ENCODE data around the gene NXPH4. TPM values are rescaled to one million over a fixed set of nuclear protein-coding genes. Genes with fewer than 3 reads are reported as not detected.

Gene NXPH4
- total and polyA plus RNA-seq, 10 of the 15 experiments (the other 5 are each of a cell fraction or from before 2014, with no cell fraction given), result 0.03 to 0.26 TPM; not detected in 8

DNA sequence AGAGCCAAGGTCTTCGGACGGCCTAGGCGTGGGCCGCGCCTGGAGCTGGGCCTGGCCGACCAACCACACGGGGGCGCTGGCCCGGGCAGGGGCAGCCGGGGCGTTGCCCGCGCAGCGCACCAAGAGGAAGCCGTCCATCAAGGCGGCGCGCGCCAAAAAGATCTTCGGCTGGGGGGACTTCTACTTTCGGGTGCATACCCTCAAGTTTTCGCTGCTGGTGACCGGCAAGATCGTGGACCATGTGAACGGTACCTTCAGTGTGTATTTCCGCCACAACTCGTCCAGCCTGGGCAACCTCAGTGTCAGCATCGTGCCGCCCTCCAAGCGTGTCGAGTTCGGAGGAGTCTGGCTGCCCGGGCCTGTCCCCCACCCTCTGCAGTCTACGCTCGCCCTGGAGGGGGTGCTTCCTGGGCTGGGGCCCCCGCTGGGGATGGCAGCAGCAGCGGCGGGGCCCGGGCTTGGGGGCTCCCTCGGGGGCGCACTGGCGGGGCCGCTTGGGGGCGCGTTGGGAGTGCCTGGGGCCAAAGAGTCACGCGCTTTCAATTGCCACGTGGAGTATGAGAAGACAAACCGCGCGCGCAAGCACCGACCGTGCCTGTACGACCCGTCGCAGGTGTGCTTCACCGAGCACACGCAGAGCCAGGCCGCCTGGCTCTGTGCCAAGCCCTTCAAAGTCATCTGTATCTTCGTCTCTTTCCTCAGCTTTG is 8.5 kb downstream of the NXPH4 start (continued):
- TF ChIP-seq, protein P1, sequence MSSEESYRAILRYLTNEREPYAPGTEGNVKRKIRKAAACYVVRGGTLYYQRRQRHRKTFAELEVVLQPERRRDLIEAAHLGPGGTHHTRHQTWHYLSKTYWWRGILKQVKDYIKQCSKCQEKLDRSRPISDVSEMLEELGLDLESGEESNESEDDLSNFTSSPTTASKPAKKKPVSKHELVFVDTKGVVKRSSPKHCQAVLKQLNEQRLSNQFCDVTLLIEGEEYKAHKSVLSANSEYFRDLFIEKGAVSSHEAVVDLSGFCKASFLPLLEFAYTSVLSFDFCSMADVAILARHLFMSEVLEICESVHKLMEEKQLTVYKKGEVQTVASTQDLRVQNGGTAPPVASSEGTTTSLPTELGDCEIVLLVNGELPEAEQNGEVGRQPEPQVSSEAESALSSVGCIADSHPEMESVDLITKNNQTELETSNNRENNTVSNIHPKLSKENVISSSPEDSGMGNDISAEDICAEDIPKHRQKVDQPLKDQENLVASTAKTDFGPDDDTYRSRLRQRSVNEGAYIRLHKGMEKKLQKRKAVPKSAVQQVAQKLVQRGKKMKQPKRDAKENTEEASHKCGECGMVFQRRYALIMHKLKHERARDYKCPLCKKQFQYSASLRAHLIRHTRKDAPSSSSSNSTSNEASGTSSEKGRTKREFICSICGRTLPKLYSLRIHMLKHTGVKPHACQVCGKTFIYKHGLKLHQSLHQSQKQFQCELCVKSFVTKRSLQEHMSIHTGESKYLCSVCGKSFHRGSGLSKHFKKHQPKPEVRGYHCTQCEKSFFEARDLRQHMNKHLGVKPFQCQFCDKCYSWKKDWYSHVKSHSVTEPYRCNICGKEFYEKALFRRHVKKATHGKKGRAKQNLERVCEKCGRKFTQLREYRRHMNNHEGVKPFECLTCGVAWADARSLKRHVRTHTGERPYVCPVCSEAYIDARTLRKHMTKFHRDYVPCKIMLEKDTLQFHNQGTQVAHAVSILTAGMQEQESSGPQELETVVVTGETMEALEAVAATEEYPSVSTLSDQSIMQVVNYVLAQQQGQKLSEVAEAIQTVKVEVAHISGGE (CRISPR knock-in tag; IDR thresholded peaks at IDR 0.05), result no peak
- no peak for TF ChIP-seq YBX1 (IDR thresholded peaks at IDR 0.05)
- TF ChIP-seq CBFB (IDR thresholded peaks at IDR 0.05; ENCODE audit: low read depth), result no peak
- TF ChIP-seq KDM1A (IDR thresholded peaks at IDR 0.05; ENCODE audit: borderline replicate concordance), result no peak
- no peak for TF ChIP-seq TCF12 (IDR thresholded peaks at IDR 0.05; ENCODE audit: low read depth, low read length)
- TF ChIP-seq IKZF2 (IDR thresholded peaks at IDR 0.05), result no peak
- TF ChIP-seq ZNF24 (IDR thresholded peaks at IDR 0.05), result no peak
- no peak for TF ChIP-seq GABPA (IDR thresholded peaks at IDR 0.05; ENCODE audit: low read depth)
- TF ChIP-seq, protein P2, sequence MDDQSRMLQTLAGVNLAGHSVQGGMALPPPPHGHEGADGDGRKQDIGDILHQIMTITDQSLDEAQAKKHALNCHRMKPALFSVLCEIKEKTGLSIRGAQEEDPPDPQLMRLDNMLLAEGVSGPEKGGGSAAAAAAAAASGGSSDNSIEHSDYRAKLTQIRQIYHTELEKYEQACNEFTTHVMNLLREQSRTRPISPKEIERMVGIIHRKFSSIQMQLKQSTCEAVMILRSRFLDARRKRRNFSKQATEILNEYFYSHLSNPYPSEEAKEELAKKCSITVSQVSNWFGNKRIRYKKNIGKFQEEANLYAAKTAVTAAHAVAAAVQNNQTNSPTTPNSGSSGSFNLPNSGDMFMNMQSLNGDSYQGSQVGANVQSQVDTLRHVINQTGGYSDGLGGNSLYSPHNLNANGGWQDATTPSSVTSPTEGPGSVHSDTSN (IDR thresholded peaks at IDR 0.05; ENCODE audit: insufficient replicate concordance, low read depth, low read length), result peak; percentile 59
- no peak for TF ChIP-seq ZNF384 (IDR thresholded peaks at IDR 0.05; ENCODE audit: borderline replicate concordance, low read depth, low read length)
- peak in 1 of 2 experiments; percentile 31; a peak in 1 of 4 replicates for TF ChIP-seq BHLHE40 (IDR thresholded peaks at IDR 0.05; ENCODE audit: borderline replicate concordance in 1 of 2, low read depth in 2 of 2, low read length in 1 of 2)
- TF ChIP-seq JUND (IDR thresholded peaks at IDR 0.05; ENCODE audit: low read depth, low read length), result no peak
- no peak for TF ChIP-seq PML (IDR thresholded peaks at IDR 0.05; ENCODE audit: low read length)
- no peak for TF ChIP-seq NFIC (IDR thresholded peaks at IDR 0.05; ENCODE audit: low read depth, low read length)
- TF ChIP-seq PAX5 (IDR thresholded peaks at IDR 0.05; ENCODE audit: borderline replicate concordance, low read depth, low read length), result no peak
- TF ChIP-seq RB1 (IDR thresholded peaks at IDR 0.05; ENCODE audit: borderline replicate concordance), result no peak
- no peak for TF ChIP-seq NFXL1 (IDR thresholded peaks at IDR 0.05; ENCODE audit: borderline replicate concordance)
- no peak for TF ChIP-seq MYC (IDR thresholded peaks at IDR 0.05; ENCODE audit: insufficient read depth, insufficient read length, insufficient replicate concordance, low read length, severe bottlenecking)
- TF ChIP-seq, protein P3, sequence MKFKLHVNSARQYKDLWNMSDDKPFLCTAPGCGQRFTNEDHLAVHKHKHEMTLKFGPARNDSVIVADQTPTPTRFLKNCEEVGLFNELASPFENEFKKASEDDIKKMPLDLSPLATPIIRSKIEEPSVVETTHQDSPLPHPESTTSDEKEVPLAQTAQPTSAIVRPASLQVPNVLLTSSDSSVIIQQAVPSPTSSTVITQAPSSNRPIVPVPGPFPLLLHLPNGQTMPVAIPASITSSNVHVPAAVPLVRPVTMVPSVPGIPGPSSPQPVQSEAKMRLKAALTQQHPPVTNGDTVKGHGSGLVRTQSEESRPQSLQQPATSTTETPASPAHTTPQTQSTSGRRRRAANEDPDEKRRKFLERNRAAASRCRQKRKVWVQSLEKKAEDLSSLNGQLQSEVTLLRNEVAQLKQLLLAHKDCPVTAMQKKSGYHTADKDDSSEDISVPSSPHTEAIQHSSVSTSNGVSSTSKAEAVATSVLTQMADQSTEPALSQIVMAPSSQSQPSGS (IDR thresholded peaks at IDR 0.05; ENCODE audit: low read length), result no peak
- TF ChIP-seq IKZF1 (conservative IDR thresholded peaks at IDR 0.05), result 0 out of 2 replicates have a peak, but pooled peaks have one; percentile 16
- no peak for TF ChIP-seq YY1 (IDR thresholded peaks at IDR 0.05; ENCODE audit: low read depth, low read length)
- TF ChIP-seq, protein P4, sequence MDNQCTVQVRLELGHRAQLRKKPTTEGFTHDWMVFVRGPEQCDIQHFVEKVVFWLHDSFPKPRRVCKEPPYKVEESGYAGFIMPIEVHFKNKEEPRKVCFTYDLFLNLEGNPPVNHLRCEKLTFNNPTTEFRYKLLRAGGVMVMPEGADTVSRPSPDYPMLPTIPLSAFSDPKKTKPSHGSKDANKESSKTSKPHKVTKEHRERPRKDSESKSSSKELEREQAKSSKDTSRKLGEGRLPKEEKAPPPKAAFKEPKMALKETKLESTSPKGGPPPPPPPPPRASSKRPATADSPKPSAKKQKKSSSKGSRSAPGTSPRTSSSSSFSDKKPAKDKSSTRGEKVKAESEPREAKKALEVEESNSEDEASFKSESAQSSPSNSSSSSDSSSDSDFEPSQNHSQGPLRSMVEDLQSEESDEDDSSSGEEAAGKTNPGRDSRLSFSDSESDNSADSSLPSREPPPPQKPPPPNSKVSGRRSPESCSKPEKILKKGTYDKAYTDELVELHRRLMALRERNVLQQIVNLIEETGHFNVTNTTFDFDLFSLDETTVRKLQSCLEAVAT (IDR thresholded peaks at IDR 0.05), result no peak
- TF ChIP-seq HDAC6 (IDR thresholded peaks at IDR 0.05; ENCODE audit: unreplicated experiment), result no peak
- TF ChIP-seq, protein P5, sequence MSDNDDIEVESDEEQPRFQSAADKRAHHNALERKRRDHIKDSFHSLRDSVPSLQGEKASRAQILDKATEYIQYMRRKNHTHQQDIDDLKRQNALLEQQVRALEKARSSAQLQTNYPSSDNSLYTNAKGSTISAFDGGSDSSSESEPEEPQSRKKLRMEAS (IDR thresholded peaks at IDR 0.05; ENCODE audit: low read depth, low read length), result no peak
